IMR-90 (cell line): ENCODE data around the gene CRYGA. TPM values are rescaled to one million over a fixed set of nuclear protein-coding genes. Genes with fewer than 3 reads are reported as not detected.
"Not testable (repeated sequence)": the region's sequence is repeated elsewhere in the genome, so short reads cannot be mapped to it uniquely, and the experiment has no call there.

Experiments
- ATAC-seq: fragments of 200-7000 bp; cut with Tn5 transposase; 2 replicates; pipeline ENCODE4 v1.9.1; 2020; ENCODE audit warnings: low read depth, mild to moderate bottlenecking, moderate library complexity
- BruUV-seq: library from RNA; stranded (reverse); fragments of 400-500 nt; replicated peaks from 2 replicates; lab custom pipeline; 2021; lab: Mats Ljungman, UMichigan
- CTCF ChIA-PET: fragments of 300-600 bp; formaldehyde crosslinking; extraction: SDS; loops from one replicate; lab custom pipeline; 2021; ENCODE audit warnings: antibody characterized with exemption; lab: Yijun Ruan, JAX
- POLR2A ChIA-PET: fragments of 300-600 bp; sonication (Branson Sonifier 250); formaldehyde crosslinking; loops from one replicate; lab custom pipeline; 2022; ENCODE audit warnings: antibody characterized with exemption; ENCODE audit not compliant: unreplicated experiment; lab: Charles Lee
- DNase-seq: peaks from one replicate; pipeline ENCODE4 v3.0.0; 2013
- H2AFZ ChIP-seq: replicated peaks from 2 replicates; pipeline ENCODE3; 2013; ENCODE audit warnings: low read length, mild to moderate bottlenecking; ENCODE audit not compliant: poor library complexity
- H2AK5ac ChIP-seq: 2 replicates; pipeline ENCODE4 v1.6.1; 2013; ENCODE audit warnings: low read depth, low read length, inconsistent platforms
- H2AK9ac ChIP-seq: replicated peaks from 2 replicates; pipeline ENCODE3; 2013; ENCODE audit warnings: mild to moderate bottlenecking, low read depth, low read length, moderate library complexity; ENCODE audit not compliant: poor library complexity
- H2BK120ac ChIP-seq: 2 replicates; pipeline ENCODE4 v1.6.1; 2013; ENCODE audit warnings: low read depth, low read length, inconsistent platforms
- H2BK15ac ChIP-seq: 3 replicates; pipeline ENCODE4 v1.6.1; 2013; ENCODE audit warnings: low read depth, low read length, inconsistent platforms
- H2BK20ac ChIP-seq: 2 replicates; pipeline ENCODE4 v1.6.1; 2013; ENCODE audit warnings: low read depth, mild to moderate bottlenecking, inconsistent platforms, low read length, moderate library complexity
- H2BK5ac ChIP-seq: 2 replicates; pipeline ENCODE4 v1.6.1; 2013; ENCODE audit warnings: mild to moderate bottlenecking, low read depth, low read length, inconsistent platforms; ENCODE audit not compliant: poor library complexity, severe bottlenecking
- H3K14ac ChIP-seq: replicated peaks from 2 replicates; pipeline ENCODE4 v1.6.1; 2013; ENCODE audit warnings: low read depth, low read length, inconsistent platforms
- H3K18ac ChIP-seq: 2 replicates; pipeline ENCODE4 v1.6.1; 2013; ENCODE audit warnings: low read depth, low read length, control low read depth
- H3K23ac ChIP-seq: 2 replicates; pipeline ENCODE4 v1.6.1; 2013; ENCODE audit warnings: low read depth, low read length, inconsistent platforms
- H3K27ac ChIP-seq: 2 replicates; pipeline ENCODE4 v1.5.1; 2013; ENCODE audit warnings: mild to moderate bottlenecking, control low read depth, low read length; ENCODE audit not compliant: insufficient read depth
- H3K27me3 ChIP-seq: 2 replicates; pipeline ENCODE4 v1.6.1; 2013; ENCODE audit warnings: low read length; ENCODE audit not compliant: control insufficient read depth, insufficient read depth
- H3K36me3 ChIP-seq: 2 replicates; pipeline ENCODE4 v1.6.1; 2013; ENCODE audit warnings: low read length, mixed read lengths; ENCODE audit not compliant: control insufficient read depth, insufficient read depth
- H3K4ac ChIP-seq: 2 replicates; pipeline ENCODE4 v1.6.1; 2013; ENCODE audit warnings: low read depth, low read length, inconsistent platforms
- H3K4me1 ChIP-seq: 2 replicates; pipeline ENCODE4 v1.6.1; 2013; ENCODE audit warnings: low read length, mixed read lengths; ENCODE audit not compliant: control insufficient read depth, insufficient read depth
- H3K4me2 ChIP-seq: 2 replicates; pipeline ENCODE4 v1.6.1; 2013; ENCODE audit warnings: low read depth, mild to moderate bottlenecking, control low read depth, low read length, moderate library complexity
- H3K4me3 ChIP-seq: 2 replicates; pipeline ENCODE4 v1.5.1; 2013; ENCODE audit warnings: low read depth, mild to moderate bottlenecking, control low read depth, low read length, moderate library complexity; ENCODE audit not compliant: insufficient read depth
- H3K56ac ChIP-seq: 2 replicates; pipeline ENCODE4 v1.6.1; 2013; ENCODE audit warnings: low read length, inconsistent platforms; ENCODE audit not compliant: insufficient read depth; ENCODE audit errors: extremely low read depth
- H3K79me1 ChIP-seq, 2 experiments: 2 replicates each; pipeline ENCODE4 v1.6.1; 2013; ENCODE audit warnings: low read length in 2 of 2, inconsistent platforms in 1 of 2, low read depth in 1 of 2
- H3K9ac ChIP-seq: 2 replicates; pipeline ENCODE4 v1.6.1; 2013; ENCODE audit warnings: low read depth, low read length, control low read depth
- H3K9me1 ChIP-seq: 2 replicates; pipeline ENCODE4 v1.6.1; 2013; ENCODE audit warnings: low read length, inconsistent platforms; ENCODE audit not compliant: insufficient read depth
- H3K9me3 ChIP-seq: 2 replicates; pipeline ENCODE4 v1.6.1; 2013; ENCODE audit warnings: low read length; ENCODE audit not compliant: control insufficient read depth, insufficient read depth
- H4K20me1 ChIP-seq: 2 replicates; pipeline ENCODE4 v1.6.1; 2013; ENCODE audit warnings: low read length, inconsistent platforms; ENCODE audit not compliant: insufficient read depth
- H4K5ac ChIP-seq: 2 replicates; pipeline ENCODE4 v1.6.1; 2013; ENCODE audit warnings: mild to moderate bottlenecking, low read depth, low read length, control low read depth
- H4K8ac ChIP-seq, 2 experiments: 2 replicates each; pipeline ENCODE4 v1.6.1; 2013; ENCODE audit warnings: low read depth in 2 of 2, low read length in 2 of 2, control low read depth in 1 of 2, inconsistent platforms in 1 of 2
- H4K91ac ChIP-seq: 2 replicates; pipeline ENCODE4 v1.6.1; 2013; ENCODE audit warnings: low read depth, low read length, inconsistent platforms; ENCODE audit not compliant: insufficient read depth
- BHLHE40 ChIP-seq: fragments of 150-350 bp; IDR thresholded peaks from 2 replicates; pipeline ENCODE4 v1.6.1; 2016; ENCODE audit warnings: mild to moderate bottlenecking, low read depth, low read length
- CHD1 ChIP-seq: IDR thresholded peaks from 2 replicates; pipeline ENCODE4 v1.6.1; 2012; ENCODE audit warnings: low read depth, low read length, improper control_type of control experiment
- MAZ ChIP-seq: IDR thresholded peaks from 2 replicates; pipeline ENCODE4 v1.6.1; 2012; ENCODE audit warnings: low read depth, mild to moderate bottlenecking, low read length, improper control_type of control experiment, moderate library complexity, borderline replicate concordance
- NFE2L2 ChIP-seq: fragments of 150-350 bp; IDR thresholded peaks from 2 replicates; pipeline ENCODE4 v1.6.1; 2016; ENCODE audit warnings: low read depth, mild to moderate bottlenecking, low read length
- POLR2A ChIP-seq: IDR thresholded peaks from 2 replicates; pipeline ENCODE4 v1.6.1; 2012; ENCODE audit warnings: mild to moderate bottlenecking, low read depth, low read length
- RAD21 ChIP-seq: IDR thresholded peaks from 2 replicates; pipeline ENCODE4 v1.6.1; 2012; ENCODE audit warnings: low read length, improper control_type of control experiment
- RCOR1 ChIP-seq: IDR thresholded peaks from 2 replicates; pipeline ENCODE4 v1.6.1; 2012; ENCODE audit warnings: mild to moderate bottlenecking, low read length, improper control_type of control experiment; ENCODE audit not compliant: insufficient replicate concordance
- RFX5 ChIP-seq: IDR thresholded peaks from 2 replicates; pipeline ENCODE4 v1.8.0; 2012; ENCODE audit warnings: low read depth, mild to moderate bottlenecking, low read length, moderate library complexity
- WGBS, 2 experiments: methylation state at CpG; one replicate each; pipeline versions ENCODE4 v1.1.5 to v1.1.7; 2013; ENCODE audit warnings: missing lambda C conversion rate in 2 of 2; ENCODE audit not compliant: insufficient read length in 1 of 2; ENCODE audit errors: extremely low coverage in 2 of 2; 5-methylcytosine and 5-hydroxymethylcytosine counted together
- dilution Hi-C: fragments of 300-500 bp; cut with HindIII; formaldehyde crosslinking; loops from one replicate; pipeline ENCODE4 v1.14.3; 2018; ENCODE audit warnings: low sequenced_read_pairs; ENCODE audit not compliant: unreplicated experiment
- in situ Hi-C: fragments of 300-500 bp; cut with MboI; formaldehyde crosslinking; loops from 3 replicates; pipeline ENCODE4 v1.14.3; 2019; ENCODE audit warnings: low sequenced_read_pairs, inconsistent platforms, mixed read lengths
- intact Hi-C: fragments of 100-400 bp; cut with micrococcal nuclease; formaldehyde crosslinking; loops from 2 replicates; pipeline ENCODE4 v1.10.0; 2022
- polyA plus RNA-seq, 3 experiments: library from polyadenylated mRNA; depleted of rRNA; stranded (reverse); fragments of >200 nt; gene quantifications; 2 replicates each; pipeline ENCODE4 v1.2.3, GENCODE V29; 2012; ENCODE audit warnings: low replicate concordance in 1 of 3
- total RNA-seq: library from RNA; depleted of rRNA; stranded (reverse); fragments of >200 nt; gene quantifications from 2 replicates; pipeline ENCODE4 v1.2.3, GENCODE V29; 2012
- TF ChIP-seq, protein P1 (sequence below): fragments of 150-350 bp; IDR thresholded peaks from 2 replicates; pipeline ENCODE4 v1.6.1; 2016; ENCODE audit warnings: low read depth, mild to moderate bottlenecking, low read length, moderate library complexity, borderline replicate concordance

The CRYGA gene
- total and polyA plus RNA-seq, 2 of the 4 experiments (the other 2 are of a cell fraction), result not detected

DNA sequence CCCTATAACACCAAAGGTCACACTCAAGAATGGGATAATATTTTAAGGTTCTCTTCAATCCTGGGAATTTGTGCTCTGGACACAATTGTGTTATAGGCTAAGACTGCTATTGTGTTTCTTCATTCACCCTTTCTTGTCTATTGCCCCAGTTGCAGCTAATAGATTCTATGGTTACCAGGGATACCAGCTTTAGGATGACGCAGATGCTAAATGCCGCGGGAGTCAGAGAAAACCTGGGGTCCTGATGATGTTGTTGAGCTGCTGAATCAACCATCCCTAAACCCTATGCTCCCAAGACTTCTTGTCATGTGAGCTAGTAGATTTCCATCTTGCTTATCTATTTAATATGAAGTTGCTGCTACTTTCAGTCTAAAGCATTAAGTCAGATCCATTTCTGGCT lies 44.5 kb downstream of the CRYGA start:
- no peak overlapping the region for H3K4me3 ChIP-seq
- no peaks in the 10 kb centered on the region for H4K20me1 ChIP-seq
- ChIA-PET POLR2A (no interaction called here), CTCF (no interaction called here)
- ATAC-seq, result no peak
- no TSS peak for BruUV-seq
- intact Hi-C loops (no loop called here), in situ Hi-C loops (no loop called here), dilution Hi-C loops (no loop called here)
- no peak overlapping the region for H3K56ac ChIP-seq
- no peaks in the 10 kb centered on the region for H3K9me3 ChIP-seq
- H3K23ac ChIP-seq, result no peak overlapping the region
- no peak overlapping the region for H2BK5ac ChIP-seq
- no peaks in the 10 kb centered on the region for H3K4me1 ChIP-seq
- no peak overlapping the region for H2AFZ ChIP-seq
- no peak overlapping the region for H2BK15ac ChIP-seq
- H3K27me3 ChIP-seq, result peaks cover 5% of the 10 kb centered on the region
- H3K27ac ChIP-seq, result no peak overlapping the region
- H3K36me3 ChIP-seq, result no peaks in the 10 kb centered on the region
- H3K4me2 ChIP-seq, result no peak overlapping the region
- no peak overlapping the region for H4K8ac ChIP-seq
- H3K18ac ChIP-seq, result no peak overlapping the region
- no peaks in the 10 kb centered on the region for H3K79me1 ChIP-seq
- WGBS, 2 experiments, result no CpG with 5 or more reads among the region's 3 CpGs
- no peaks in the 10 kb centered on the region for H3K9me1 ChIP-seq
- no peak overlapping the region for H2AK9ac ChIP-seq
- H3K4ac ChIP-seq, result no peak overlapping the region
- H2BK20ac ChIP-seq, result no peak overlapping the region
- no peak overlapping the region for H3K9ac ChIP-seq
- H2AK5ac ChIP-seq, result no peak overlapping the region
- H4K5ac ChIP-seq, result no peak overlapping the region
- H2BK120ac ChIP-seq, result no peak overlapping the region
- no peak for TF ChIP-seq RCOR1
- TF ChIP-seq, protein P1, sequence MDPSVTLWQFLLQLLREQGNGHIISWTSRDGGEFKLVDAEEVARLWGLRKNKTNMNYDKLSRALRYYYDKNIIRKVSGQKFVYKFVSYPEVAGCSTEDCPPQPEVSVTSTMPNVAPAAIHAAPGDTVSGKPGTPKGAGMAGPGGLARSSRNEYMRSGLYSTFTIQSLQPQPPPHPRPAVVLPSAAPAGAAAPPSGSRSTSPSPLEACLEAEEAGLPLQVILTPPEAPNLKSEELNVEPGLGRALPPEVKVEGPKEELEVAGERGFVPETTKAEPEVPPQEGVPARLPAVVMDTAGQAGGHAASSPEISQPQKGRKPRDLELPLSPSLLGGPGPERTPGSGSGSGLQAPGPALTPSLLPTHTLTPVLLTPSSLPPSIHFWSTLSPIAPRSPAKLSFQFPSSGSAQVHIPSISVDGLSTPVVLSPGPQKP, result no peak
- TF ChIP-seq MAZ, result no peak
- no peak for TF ChIP-seq RFX5
- no peak for TF ChIP-seq POLR2A
- TF ChIP-seq CHD1, result no peak
- TF ChIP-seq BHLHE40, result no peak
- no peak for TF ChIP-seq NFE2L2
- TF ChIP-seq RAD21, result no peak
- H3K14ac ChIP-seq, result no peak overlapping the region
- no peak overlapping the region for H4K91ac ChIP-seq
- DNase-seq, result no peak

DNA sequence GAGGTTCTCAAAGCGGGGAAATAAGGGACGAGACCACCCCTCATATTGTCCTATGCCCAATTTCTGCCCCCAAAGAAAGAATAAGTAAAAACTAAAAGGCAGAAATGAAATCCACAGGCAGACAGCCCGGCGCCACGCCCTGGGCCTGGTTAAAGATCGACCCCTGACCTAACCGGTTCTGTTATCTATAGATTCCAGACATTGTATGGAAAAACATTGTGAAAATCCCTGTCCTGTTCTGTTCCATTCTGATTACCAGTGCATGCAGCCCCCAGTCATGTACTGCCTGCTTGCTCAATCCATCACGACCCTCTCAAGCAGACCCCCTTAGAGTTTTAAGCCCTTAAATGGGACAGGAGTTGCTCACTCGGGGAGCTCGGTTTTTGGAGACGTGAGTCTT lies 46.0 kb downstream of the CRYGA start:
- H3K9ac ChIP-seq, H3K79me1 ChIP-seq, POLR2A ChIA-PET, CTCF ChIA-PET, H2BK5ac ChIP-seq, dilution Hi-C loops, H3K27ac ChIP-seq, H4K20me1 ChIP-seq, H2BK15ac ChIP-seq, H2BK20ac ChIP-seq, DNase-seq, H2AK9ac ChIP-seq, H3K9me1 ChIP-seq, H2BK120ac ChIP-seq, H2AFZ ChIP-seq, H3K23ac ChIP-seq, H3K9me3 ChIP-seq, H3K56ac ChIP-seq, intact Hi-C loops, H4K91ac ChIP-seq, in situ Hi-C loops, H3K4ac ChIP-seq, H3K4me1 ChIP-seq, H3K27me3 ChIP-seq, H4K8ac ChIP-seq, H3K4me2 ChIP-seq, H2AK5ac ChIP-seq, H3K18ac ChIP-seq, ATAC-seq, BruUV-seq, H3K4me3 ChIP-seq, H3K36me3 ChIP-seq, H4K5ac ChIP-seq, H3K14ac ChIP-seq: not testable (repeated sequence)
- 80% methylated on average over 1 of the region's 11 CpGs; no CpG with 5 or more reads in 1 of the 2 experiments for WGBS, 2 experiments
